Activated naive CD4-positive, alpha-beta T cell treated with anti-CD3 and anti-CD28 coated beads, Interleukin-2, amount 50 U/mL, for 72 hours (primary cell): ENCODE results near the gene RGPD3. TPM values are rescaled to one million over a fixed set of nuclear protein-coding genes. Genes with fewer than 3 reads are reported as not detected.
A peak's percentile ranks its signal among the peaks of the same experiment; 100 is the strongest.
"Not testable (repeated sequence)": the region's sequence is repeated elsewhere in the genome, so short reads cannot be mapped to it uniquely, and the experiment has no call there.

Experiments
- ATAC-seq, 2 donors: fragments of 150-1000 bp; cut with Tn5 transposase; 2 replicates each; pipeline ENCODE4 v1.10.0; 2021; ENCODE audit warnings: mild to moderate bottlenecking in 2 of 2, moderate library complexity in 2 of 2
- DNase-seq, 2 donors: peaks; one replicate each; pipeline ENCODE4 v3.0.0; 2021 to 2022; ENCODE audit warnings: low spot score in 2 of 2
- H3K27ac Mint-ChIP-seq, 2 donors: one replicate each; pipeline ENCODE4 v1.8.0; 2022; ENCODE audit warnings: mild to moderate bottlenecking in 2 of 2, mixed read lengths in 2 of 2
- H3K36me3 Mint-ChIP-seq, 2 donors: one replicate each; pipeline ENCODE4 v1.8.0; 2022; ENCODE audit warnings: mixed read lengths in 2 of 2
- H3K9me3 Mint-ChIP-seq, 2 donors: one replicate each; pipeline ENCODE4 v1.8.0; 2022; ENCODE audit warnings: mixed read lengths in 2 of 2
- total RNA-seq, 2 donors: library from RNA; stranded (reverse); gene quantifications; one replicate each; pipeline ENCODE4 v1.2.3, GENCODE V29; 2022

Gene RGPD3
- total RNA-seq, result under 1 TPM in 1 of 2 donors, not detected in 1; 0.48 TPM

DNA sequence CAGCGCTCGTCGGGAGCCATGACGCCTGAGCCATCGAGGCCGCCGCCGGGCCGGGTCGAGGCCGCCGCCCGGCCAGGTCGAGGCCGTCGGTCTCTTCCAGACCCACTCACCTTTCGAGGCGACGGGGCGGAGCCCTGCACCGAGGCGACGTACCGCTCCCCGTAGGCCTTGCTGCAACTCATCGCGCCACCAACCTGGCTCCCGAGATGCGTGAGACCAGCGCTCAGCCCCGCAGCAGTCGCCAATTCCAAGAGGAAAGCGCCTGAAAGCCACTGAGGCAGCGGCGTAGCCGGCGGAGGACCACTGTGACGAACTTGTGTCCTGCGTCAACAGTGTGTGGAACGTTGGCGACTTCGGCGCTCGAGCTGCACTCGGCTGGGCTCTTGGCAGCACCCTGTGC is at the start of gene RGPD3:
Gene RGPD3, minus strand, starts transcription at position 307 of the 400 bp plus-strand sequence. Its CDS starts 125 bp downstream, at position 182.
- H3K27ac Mint-ChIP-seq, H3K36me3 Mint-ChIP-seq, ATAC-seq, DNase-seq, H3K9me3 Mint-ChIP-seq: not testable (repeated sequence)

DNA sequence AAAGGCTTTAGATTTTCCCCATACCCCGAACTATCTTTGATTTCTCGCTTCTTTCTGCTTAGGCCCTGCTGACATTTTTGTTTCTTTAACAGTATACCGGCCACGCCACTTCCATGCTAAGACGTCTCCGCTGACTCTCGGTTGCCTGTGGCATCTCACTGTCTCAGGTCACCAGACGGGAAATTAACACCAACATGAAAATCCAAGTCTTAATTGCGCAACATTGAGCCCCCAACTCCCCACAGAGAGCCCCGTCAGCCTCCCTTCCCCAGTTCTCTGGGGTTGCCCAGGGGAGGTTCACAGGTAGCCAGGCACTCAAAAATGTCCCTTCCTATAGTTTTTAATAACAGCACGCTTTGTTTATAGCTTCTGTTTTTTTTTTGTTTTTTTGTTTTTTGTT is 49.1 kb upstream of the RGPD3 start:
- no peak for ATAC-seq
- no peak overlapping the region for H3K27ac Mint-ChIP-seq
- no peaks in the 10 kb centered on the region for H3K36me3 Mint-ChIP-seq
- no peaks in the 10 kb centered on the region for H3K9me3 Mint-ChIP-seq
- no peak for DNase-seq

DNA sequence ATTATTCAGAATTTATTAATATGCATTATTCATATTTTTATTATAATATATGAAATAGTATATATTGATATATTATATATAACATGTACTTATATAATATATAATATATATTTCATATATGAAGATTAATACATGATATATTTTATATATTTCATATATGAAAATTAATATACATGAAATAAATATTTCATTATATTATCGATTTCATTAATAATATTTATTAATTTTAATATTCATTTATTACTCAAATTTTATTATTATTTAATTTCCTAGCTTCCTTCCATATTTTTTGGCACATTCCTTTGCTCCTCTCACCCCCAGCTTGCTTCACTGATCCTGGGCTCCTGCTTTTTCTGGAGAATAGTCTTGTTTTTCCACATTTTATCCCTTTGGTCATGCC is 48.7 kb upstream of the RGPD3 start:
- no peak for ATAC-seq
- no peaks in the 10 kb centered on the region for H3K36me3 Mint-ChIP-seq
- no peak overlapping the region for H3K27ac Mint-ChIP-seq
- H3K9me3 Mint-ChIP-seq, result no peaks in the 10 kb centered on the region
- DNase-seq, result no peak

DNA sequence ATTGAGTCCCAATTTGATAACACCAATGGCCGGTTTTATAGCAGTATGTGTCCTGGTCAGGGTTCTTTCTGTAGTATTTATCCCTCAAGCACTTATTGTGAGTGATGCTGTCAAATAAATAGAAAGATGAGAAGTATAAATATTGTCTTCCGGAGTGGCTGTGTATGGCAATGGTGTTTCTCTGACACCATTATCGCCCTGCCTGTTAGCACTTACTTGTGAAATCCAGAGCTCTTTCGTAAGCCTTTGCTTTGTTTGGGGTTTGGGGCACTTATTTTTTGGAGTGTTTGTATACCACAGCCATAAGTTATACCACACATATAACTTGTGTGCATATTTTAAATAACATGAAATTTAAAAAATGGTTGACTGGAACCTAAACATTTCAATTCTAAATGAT is 48.2 kb upstream of the RGPD3 start:
- Mint-ChIP-seq H3K36me3 (no peaks in the 10 kb centered on the region), H3K27ac (no peak overlapping the region), H3K9me3 (no peaks in the 10 kb centered on the region)
- ATAC-seq (no peak), DNase-seq (no peak)

DNA sequence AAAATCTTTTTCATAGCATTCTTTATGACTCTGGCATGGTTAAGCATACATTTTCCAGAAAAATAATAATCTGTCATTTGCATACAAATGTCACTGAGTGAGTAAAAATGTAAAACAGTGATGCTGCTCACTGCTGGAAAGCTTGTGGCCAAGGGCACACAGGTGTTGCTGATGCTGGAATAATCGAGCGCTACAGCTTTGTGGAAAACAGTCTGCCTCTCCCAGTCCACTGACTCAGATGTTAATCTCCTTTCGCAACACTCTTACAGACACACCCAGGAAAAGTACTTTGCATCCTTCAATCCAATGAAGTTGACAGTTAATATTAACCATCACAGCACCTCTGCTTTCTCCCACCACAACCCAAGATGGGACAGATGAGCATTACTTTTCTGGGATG is 46.6 kb upstream of the RGPD3 start:
- peak overlapping the region in 1 of 2 donors; percentile 10 for H3K27ac Mint-ChIP-seq
- not testable (repeated sequence) for DNase-seq

DNA sequence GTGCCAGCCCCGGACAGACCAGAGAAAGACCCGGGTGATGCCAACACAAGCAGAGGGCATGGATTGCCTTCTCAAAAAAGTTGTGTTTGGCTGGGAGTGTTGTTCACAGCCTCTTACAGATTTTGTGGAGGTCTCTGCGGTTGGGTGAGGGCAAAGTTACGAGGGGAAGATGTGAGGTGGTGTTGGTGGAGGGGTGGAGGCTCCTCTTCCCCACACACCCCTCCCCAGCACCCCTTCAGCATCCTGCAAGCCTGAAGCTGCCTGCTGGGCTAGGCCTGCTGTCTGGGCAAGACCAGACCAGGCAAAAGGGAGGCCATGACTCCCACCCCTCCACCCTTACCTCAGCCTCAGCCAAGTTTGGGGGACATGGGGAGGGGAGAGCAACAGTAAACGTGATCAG is 45.2 kb upstream of the RGPD3 start:
- H3K9me3 Mint-ChIP-seq, H3K36me3 Mint-ChIP-seq, DNase-seq, H3K27ac Mint-ChIP-seq, ATAC-seq: not testable (repeated sequence)

More for the DNA sequence above, 46.6 kb upstream of the RGPD3 start:
- H3K36me3 Mint-ChIP-seq, H3K9me3 Mint-ChIP-seq: not testable (repeated sequence)
- ATAC-seq, result peak in 1 of 2 donors; percentile 51

DNA sequence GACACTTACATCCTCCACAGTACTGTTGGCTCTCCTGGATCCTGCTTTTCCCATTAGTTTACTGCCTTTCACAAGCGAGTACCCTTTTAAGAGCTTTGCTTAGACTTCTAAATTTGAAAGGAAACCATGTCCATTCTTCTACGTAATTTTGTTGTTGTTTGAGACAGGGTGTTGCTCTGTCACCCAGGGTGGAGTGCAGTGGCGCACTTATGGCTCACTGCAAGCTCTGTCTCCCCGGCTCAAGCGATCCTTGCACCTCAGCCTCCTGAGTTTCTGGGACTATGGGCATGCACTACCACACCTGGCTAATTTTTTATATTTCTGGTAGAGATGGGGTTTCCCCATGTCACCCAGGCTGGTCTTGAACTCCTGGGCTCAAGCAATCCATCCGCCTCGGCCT is 43.7 kb upstream of the RGPD3 start:
- not testable (repeated sequence) for H3K9me3 Mint-ChIP-seq, DNase-seq, H3K36me3 Mint-ChIP-seq
- ATAC-seq, result peak; percentile 9 to 22
- peak overlapping the region; percentile 15 to 58 for H3K27ac Mint-ChIP-seq

DNA sequence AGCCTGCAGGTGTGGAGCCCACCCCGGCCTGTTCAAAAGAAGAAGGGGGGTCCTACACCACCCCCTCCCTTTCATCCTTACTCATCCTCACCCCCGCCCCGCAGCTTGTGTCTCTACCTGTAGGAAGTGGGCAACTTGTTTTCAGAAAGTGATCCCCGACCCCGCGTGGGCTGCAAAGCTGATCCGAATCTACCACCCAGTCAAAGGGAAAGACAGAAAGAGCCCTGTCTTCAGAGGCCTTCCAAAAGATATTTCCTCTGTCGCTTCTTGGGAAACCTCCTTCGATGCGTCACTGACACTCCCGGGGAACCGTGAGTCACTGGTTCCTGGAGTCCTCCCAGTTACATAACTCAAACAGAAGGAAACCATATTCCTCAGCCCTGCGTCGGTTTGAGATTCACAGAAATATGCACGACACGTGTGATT is 43.3 kb upstream of the RGPD3 start:
- not testable (repeated sequence) for DNase-seq, H3K9me3 Mint-ChIP-seq, H3K36me3 Mint-ChIP-seq
- peak overlapping the region; percentile 15 to 58 for H3K27ac Mint-ChIP-seq
- peak; percentile 79 to 80 for ATAC-seq

DNA sequence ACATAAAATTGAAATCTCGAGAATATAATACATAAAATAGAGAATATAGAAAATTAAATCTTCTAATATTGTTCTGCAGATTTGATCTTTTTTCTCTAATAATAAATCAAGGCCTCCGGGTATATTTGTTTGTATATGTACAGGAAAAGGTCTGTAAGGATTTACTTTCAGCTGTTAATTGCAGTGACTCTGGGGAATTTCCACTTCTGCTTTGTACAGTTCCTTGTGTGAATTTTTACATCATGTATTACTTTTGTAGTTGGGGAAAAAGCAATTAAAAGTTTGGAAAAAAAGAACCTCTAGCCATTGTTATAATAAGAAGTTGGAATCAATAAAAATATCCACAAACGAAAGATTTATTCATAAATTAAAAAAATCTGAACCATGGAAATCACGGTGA is 42.6 kb upstream of the RGPD3 start:
- not testable (repeated sequence) for DNase-seq, ATAC-seq, H3K36me3 Mint-ChIP-seq, H3K27ac Mint-ChIP-seq, H3K9me3 Mint-ChIP-seq

DNA sequence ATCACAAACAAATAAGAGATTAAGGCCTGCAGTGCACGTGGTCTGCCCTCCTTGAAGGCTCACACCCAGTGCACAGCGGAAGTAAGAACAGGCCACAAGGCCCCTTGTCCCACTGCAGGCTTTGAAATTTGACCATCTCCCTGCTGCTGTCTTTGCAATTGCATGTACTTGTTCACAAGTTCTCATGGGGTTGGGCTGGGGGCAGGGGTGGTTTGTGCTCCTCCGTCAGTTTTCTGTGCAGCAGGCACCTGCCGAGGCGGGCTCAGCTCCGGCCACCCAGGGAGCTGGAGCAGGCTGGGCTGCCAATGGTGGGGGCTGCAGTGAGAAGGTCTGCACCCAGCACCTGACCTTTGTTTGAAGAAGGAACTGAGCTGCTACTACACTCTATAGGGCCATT is 41.2 kb upstream of the RGPD3 start:
- not testable (repeated sequence) for H3K9me3 Mint-ChIP-seq, H3K27ac Mint-ChIP-seq, ATAC-seq, H3K36me3 Mint-ChIP-seq, DNase-seq

DNA sequence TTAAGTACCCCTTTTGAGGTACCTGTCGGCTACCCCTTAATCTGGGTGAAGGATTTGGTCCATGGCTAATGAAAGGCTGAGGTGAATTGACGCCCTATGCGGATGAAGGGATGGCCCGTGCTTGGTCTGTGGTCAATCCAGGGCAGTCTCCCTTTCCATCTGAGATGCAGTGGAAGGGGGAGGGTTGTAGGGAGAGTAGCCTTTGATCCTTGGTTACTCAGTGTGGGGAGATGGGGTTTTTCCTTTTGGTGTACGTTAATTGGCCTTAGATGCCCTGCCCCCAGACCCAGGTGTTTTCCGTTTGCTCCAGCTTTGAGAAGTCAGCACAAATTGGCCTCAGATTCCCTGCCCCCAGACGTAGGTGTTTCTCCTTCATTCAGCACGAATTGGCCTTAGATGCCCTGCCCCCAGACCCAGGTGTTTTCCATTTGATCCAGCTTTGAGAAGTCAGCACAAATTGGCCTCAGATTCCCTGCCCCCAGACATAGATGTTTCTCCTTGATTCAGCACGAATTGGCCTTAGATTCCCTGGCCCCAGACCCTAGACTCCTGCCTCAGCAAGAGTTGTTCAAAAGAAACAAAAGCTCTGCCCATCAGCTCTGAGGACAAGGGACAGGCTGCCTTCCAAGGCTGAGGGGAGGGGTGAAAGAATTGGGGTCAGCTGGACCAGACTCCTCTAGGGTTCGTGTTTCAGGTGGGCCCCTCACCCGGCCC is 40.6 kb upstream of the RGPD3 start:
- ATAC-seq, H3K9me3 Mint-ChIP-seq, DNase-seq: not testable (repeated sequence)

DNA sequence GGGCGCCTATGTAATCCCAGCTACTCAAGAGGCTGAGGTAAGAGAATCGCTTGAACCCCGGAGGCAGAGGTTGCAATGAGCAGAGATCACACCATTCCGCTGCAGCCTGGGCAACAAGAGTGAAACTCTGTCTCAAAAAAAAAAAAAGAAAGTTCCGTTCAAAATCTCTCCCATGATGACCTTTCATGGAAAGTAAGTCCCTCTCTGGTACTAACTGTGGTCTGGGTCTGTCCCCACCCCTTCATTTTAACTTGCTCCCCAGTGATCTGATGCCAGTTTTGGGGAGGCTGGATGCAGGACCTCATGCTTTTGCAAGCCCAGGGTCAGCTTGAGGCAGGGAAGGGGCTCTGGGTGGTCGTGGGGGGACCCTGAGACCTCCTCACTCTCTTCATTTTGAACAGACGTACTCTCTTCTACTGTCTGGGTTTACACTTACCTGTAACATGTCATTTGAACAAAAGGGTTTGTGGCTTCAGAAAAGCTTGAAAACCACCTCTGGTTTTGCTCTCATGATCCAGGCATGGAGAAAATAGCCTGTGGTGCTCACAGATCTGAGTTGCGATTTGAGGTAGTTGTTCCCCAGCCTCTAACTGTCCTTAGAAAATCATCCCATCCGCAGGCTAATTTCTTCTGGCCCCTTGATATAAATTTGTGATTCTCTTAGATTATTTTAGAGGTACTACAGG is 37.9 kb upstream of the RGPD3 start:
- ATAC-seq, result peak; percentile 44 to 55
- H3K36me3 Mint-ChIP-seq, H3K27ac Mint-ChIP-seq, DNase-seq, H3K9me3 Mint-ChIP-seq: not testable (repeated sequence)

More for the DNA sequence above, 40.6 kb upstream of the RGPD3 start:
- H3K27ac Mint-ChIP-seq, H3K36me3 Mint-ChIP-seq: not testable (repeated sequence)

DNA sequence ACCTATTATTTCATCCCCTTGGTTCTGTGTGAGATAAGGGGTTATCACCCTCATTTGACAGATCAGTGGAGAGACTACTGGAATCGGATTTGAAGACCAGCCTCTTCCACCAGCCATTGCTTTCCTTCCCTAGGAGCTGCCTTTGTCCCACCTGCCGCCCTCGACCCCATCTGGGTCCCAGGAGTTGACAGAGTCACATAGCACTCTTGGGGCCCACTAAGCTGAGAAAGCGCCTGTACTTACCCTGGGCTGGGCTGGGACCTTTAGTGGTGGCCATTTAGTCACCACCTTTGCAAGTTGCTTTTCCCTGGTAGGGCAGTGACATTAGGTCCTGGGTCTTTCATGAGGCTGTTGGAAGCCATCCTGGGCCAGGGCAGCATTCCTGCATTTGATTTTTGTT is 36.6 kb upstream of the RGPD3 start:
- H3K27ac Mint-ChIP-seq, H3K36me3 Mint-ChIP-seq, ATAC-seq, H3K9me3 Mint-ChIP-seq, DNase-seq: not testable (repeated sequence)

DNA sequence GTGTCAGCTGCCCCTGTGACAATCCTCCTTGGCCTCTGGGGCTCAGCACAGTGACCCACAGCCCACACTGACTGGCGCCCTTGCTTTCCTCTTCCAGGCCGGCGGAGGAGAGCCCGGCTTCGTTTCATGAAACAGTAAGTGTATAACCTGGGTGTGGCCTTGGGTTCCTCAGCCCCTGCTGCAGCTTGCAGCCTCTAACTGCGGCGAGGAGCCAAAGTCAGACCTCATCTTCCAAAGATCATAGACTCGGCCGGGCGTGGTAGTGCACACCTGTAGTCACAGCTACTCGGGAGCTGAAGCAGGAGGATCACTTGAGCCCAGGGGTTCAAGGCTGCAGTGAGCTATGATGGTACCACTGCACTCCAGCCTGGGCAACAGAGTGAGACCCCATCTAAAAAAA is 36.0 kb upstream of the RGPD3 start:
- ATAC-seq, H3K27ac Mint-ChIP-seq, H3K36me3 Mint-ChIP-seq, H3K9me3 Mint-ChIP-seq, DNase-seq: not testable (repeated sequence)

DNA sequence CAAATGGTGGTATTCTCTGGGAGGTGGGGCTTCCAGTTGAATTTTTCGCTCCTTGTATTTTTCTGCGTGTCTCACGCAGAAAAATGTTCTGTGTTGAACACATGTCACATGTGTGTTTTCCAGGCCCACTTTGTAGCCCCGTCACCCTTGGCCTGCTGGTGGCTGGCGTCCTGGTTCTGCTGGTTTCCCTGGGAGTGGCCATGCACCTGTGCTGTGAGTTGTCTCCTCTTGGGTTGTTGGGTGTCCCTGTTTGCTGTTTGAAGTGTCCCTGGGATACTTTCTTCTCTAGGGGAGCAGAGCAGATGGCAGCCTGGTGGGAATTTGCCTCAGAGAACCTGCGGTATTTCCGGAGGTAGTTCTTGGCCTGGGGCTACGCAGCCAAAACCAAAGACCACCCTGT is 34.1 kb upstream of the RGPD3 start:
- not testable (repeated sequence) for H3K27ac Mint-ChIP-seq, DNase-seq, H3K9me3 Mint-ChIP-seq, ATAC-seq, H3K36me3 Mint-ChIP-seq

DNA sequence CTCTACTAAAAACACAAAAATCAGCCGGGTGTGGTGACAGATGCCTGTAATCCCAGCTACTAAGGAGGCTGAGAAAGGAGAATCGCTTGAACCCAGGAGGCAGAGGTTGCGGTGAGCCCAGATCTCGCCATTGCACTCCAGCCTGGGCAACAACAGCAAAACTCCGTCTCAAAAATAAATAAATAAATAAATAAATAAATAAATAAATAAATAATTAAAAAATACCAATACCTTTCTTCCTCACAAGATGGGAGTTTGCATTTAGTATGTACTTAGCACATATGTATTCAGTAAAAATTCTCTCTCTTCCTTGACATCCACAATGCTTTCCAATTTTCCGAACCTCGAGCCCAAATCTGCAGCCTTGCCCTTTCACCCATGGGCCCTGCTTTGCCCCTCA is 32.1 kb upstream of the RGPD3 start:
- not testable (repeated sequence) for H3K27ac Mint-ChIP-seq, H3K9me3 Mint-ChIP-seq

DNA sequence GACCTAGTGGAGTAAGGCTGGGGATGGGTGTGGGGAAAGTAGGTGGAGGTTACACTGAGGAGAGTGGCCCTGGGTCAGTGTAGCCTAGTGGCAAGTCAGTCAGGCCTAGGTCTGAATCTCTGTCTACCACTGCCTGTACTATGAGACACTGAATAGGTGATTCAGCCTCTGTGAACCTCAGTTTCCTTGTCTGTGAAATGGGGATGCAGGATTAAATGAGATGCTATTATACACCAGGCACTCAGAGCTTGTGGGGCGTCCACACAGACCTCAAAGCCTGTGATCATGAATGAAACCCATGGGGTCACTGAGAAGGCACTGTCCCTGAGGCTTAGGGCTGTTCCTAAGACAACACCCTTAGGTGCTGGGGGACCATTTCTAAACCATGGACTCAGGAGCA is 30.3 kb upstream of the RGPD3 start:
- ATAC-seq, result not testable (repeated sequence)

More for the DNA sequence above, 32.1 kb upstream of the RGPD3 start:
- not testable (repeated sequence) for ATAC-seq, H3K36me3 Mint-ChIP-seq, DNase-seq

DNA sequence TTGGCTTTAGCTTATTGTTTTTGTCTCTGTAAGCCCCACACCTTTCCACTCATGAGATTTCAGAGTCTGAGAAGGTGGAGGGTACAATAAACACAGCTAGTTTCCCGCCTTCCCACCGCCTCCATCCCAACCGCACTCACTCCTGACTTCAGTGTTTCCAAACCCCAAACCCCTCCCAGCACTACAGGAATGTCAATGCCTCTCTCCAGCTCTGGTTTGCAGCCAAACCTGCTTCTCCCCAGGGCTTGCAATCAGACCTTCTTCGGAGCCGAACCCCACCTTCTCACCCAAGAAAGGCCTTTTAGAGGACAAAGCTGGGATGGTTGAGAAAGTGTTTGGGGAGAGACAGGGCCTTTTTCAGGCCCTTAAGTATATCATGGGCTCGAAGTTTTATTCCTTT is 24.7 kb upstream of the RGPD3 start:
- not testable (repeated sequence) for ATAC-seq, H3K27ac Mint-ChIP-seq, H3K9me3 Mint-ChIP-seq, DNase-seq, H3K36me3 Mint-ChIP-seq

More for the DNA sequence above, 30.3 kb upstream of the RGPD3 start:
- H3K27ac Mint-ChIP-seq, DNase-seq, H3K9me3 Mint-ChIP-seq, H3K36me3 Mint-ChIP-seq: not testable (repeated sequence)
